NT2/D1 (cell line): Measurements from ENCODE around the gene STX2.
A peak's percentile ranks its signal among the peaks of the same experiment; 100 is the strongest.
"Not testable (repeated sequence)": the region's sequence is repeated elsewhere in the genome, so short reads cannot be mapped to it uniquely, and the experiment has no call there.

Source experiments
- DNase-seq: peaks from one replicate; pipeline ENCODE4 v3.0.0-alpha.2; 2011; ENCODE audit warnings: low read depth, low spot score
- H3K27me3 ChIP-seq: 2 replicates; pipeline ENCODE4 v1.6.0; 2011; ENCODE audit warnings: mild to moderate bottlenecking; ENCODE audit not compliant: insufficient read length, insufficient read depth
- H3K36me3 ChIP-seq: 2 replicates; pipeline ENCODE4 v1.6.1; 2011; ENCODE audit warnings: mild to moderate bottlenecking, low read length, mixed read lengths; ENCODE audit not compliant: insufficient read depth, insufficient read length
- H3K4me1 ChIP-seq: 2 replicates; pipeline ENCODE4 v1.5.1; 2011; ENCODE audit not compliant: insufficient read depth, insufficient read length
- H3K4me3 ChIP-seq: 2 replicates; pipeline ENCODE4 v1.5.1; 2011; ENCODE audit warnings: low read depth; ENCODE audit not compliant: insufficient read length
- H3K9ac ChIP-seq: 2 replicates; pipeline ENCODE4 v1.6.0; 2011; ENCODE audit warnings: low read depth; ENCODE audit not compliant: insufficient read length
- H3K9me3 ChIP-seq: 2 replicates; pipeline ENCODE4 v1.5.1; 2011; ENCODE audit warnings: mild to moderate bottlenecking, low read length; ENCODE audit not compliant: insufficient read depth
- SUZ12 ChIP-seq: IDR thresholded peaks from 2 replicates; pipeline ENCODE4 v1.6.1; 2011; ENCODE audit not compliant: insufficient read length, insufficient read depth; ENCODE audit errors: extremely low read depth
- YY1 ChIP-seq: IDR thresholded peaks from 2 replicates; pipeline ENCODE4 v1.6.1; 2011; ENCODE audit not compliant: insufficient read length, insufficient read depth
- ZNF274 ChIP-seq: IDR thresholded peaks from 2 replicates; pipeline ENCODE4 v1.6.1; 2011; ENCODE audit warnings: mild to moderate bottlenecking, low read depth, low read length

The STX2 gene

DNA sequence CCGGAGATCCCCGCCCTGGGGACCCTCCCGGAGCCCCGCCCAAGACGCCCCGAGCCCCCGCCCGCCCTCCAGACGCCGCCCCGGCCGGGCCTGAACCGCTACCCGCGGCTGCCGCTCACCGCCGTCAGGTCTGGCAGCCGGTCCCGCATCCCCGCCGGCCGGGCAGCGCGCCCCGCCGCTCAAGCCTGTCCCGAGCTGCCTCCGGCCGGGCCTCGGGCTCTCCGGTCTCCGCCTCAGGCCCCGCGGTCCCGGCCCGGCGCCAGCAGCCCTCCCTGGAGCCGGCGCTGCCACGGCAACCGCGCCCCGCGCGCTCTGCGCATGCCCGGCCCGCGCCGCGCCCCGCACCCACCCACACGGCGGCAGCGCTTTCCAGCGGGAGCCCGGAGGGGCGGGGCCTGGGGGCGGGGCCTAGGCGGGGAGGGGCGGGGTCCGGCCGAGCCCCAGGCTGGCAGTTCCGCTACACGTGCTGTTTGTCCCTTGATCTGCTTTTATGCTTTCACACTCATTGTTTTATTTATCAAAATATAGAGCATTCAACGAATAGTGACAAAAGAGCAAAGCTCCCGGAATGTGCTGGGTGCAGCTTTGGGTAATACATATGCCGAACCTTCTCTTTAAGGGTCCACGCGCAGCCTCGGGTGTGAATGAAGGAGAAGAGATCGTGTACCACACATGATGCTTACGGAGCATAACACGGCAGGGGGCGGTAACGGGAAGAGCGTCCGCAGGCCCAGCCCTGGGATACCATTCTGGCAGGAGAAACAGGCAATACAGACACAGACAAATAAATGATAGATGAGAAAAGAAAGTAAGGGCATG is at the start of gene STX2:
STX2 (minus strand) TSS at position 300 of the 819 bp plus-strand sequence; CDS start at position 149, 151 bp downstream.
- Histone ChIP-seq H3K36me3 (peaks cover 14% of the 10 kb centered on the region), H3K9me3 (peaks cover 7% of the 10 kb centered on the region), H3K4me1 (no peaks in the 10 kb centered on the region), H3K27me3 (peaks cover 14% of the 10 kb centered on the region), H3K9ac (peak within 1 kb of the TSS; percentile 81), H3K4me3 (peak within 1 kb of the TSS; percentile 60)
- TF ChIP-seq SUZ12 = no peak
- no peak for TF ChIP-seq YY1
- TF ChIP-seq ZNF274 = no peak
- DNase-seq = peak; percentile 55

DNA sequence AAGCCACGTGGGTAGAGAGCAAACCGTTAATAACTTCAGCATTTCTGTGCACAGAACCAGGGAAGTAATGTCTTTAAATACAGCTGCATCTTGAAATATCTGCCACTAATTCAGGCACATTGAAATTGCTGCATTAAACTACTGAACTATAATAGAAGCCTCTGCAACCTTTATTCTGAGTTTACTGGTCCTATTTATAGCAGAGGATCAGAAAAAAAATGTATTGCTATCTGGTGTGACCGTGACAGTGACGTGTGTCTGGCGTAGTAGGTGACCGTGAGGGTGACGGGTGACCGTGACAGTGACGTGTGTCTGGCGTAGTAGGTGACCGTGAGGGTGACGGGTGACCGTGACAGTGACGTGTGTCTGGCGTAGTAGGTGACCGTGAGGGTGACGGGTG is 48.1 kb upstream of the STX2 start:
- not testable (repeated sequence) for H3K4me3 ChIP-seq, H3K4me1 ChIP-seq, H3K36me3 ChIP-seq, H3K9ac ChIP-seq, H3K9me3 ChIP-seq, H3K27me3 ChIP-seq, DNase-seq

DNA sequence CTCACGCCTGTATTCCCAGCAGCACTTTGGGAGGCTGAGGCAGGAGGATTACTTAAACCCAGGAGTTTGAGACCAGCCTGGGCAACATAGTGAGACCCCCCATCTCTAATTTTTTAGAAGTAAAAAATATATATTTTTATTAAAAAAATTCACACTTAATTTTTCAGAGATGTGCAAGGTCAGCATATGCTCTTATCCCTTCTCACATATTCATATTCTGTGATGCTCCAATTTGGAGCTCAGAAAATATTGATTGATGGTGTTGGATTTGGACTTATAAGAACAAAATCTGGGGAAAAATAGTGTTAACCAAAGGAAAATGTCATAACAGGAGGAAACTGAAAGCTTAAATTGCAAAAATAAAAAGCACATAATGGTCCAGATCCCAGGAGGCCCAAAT is 42.5 kb upstream of the STX2 start:
- Histone ChIP-seq H3K9me3 (no peaks in the 10 kb centered on the region), H3K27me3 (no peaks in the 10 kb centered on the region), H3K4me1 (no peaks in the 10 kb centered on the region), H3K36me3 (peaks cover 9% of the 10 kb centered on the region), H3K4me3 (no peak overlapping the region), H3K9ac (no peak overlapping the region)
- DNase-seq = no peak
- TF ChIP-seq ZNF274 (no peak), SUZ12 (no peak), YY1 (no peak)

DNA sequence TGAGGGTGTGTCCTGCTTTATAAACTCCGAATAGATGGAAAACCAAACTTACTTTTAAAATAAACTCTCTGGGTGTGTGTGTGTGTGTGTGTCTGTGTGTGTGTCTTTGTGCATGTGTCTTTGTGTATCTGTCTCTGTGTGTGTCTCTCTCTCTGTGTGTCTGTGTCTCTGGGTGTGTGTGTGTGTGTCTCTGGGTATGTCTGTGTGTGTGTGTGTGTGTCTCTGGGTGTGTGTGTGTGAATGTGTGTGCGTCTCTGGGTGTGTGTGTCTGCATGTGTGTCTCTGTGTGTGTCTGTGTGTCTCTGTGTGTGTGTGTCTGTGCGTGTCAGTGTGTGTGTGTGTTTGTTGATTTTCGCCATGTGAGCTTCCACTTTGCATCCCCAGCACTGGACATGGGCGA is 42.0 kb upstream of the STX2 start:
- H3K9me3 ChIP-seq = no peaks in the 10 kb centered on the region
- H3K36me3 ChIP-seq = peaks cover 14% of the 10 kb centered on the region
- H3K27me3 ChIP-seq = no peaks in the 10 kb centered on the region
- no peak for DNase-seq
- no peaks in the 10 kb centered on the region for H3K4me1 ChIP-seq
- TF ChIP-seq ZNF274 = no peak
- TF ChIP-seq YY1 = no peak
- no peak for TF ChIP-seq SUZ12
- no peak overlapping the region for H3K9ac ChIP-seq
- no peak overlapping the region for H3K4me3 ChIP-seq

DNA sequence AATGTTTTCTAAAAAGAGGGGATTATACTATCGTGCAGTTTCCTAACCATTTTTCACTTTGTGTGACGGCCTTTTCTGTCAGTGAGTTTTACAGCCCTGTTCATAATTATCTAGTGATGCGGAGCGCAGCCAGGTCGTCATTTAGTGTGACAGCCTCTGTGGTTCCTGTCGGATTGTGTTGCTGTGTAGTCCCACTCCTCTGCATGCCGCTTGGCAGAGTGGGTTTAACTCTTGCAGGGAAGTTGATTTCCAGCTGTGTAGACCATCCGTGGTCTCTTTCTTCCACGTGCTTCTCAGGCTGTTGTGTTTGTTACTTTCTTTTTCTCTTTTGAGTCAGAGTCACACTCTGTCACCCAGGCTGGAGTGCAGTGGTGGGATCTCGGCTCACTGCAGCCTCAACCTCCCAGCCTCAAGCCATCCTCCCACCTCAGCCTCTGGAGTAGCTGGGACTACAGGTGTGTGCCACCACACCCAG is 41.4 kb upstream of the STX2 start:
- H3K27me3 ChIP-seq = no peaks in the 10 kb centered on the region
- H3K4me3 ChIP-seq = no peak overlapping the region
- no peak for DNase-seq
- peaks cover 20% of the 10 kb centered on the region for H3K36me3 ChIP-seq
- TF ChIP-seq ZNF274 = no peak
- TF ChIP-seq SUZ12 = no peak
- TF ChIP-seq YY1 = no peak
- no peaks in the 10 kb centered on the region for H3K9me3 ChIP-seq
- no peaks in the 10 kb centered on the region for H3K4me1 ChIP-seq
- no peak overlapping the region for H3K9ac ChIP-seq

DNA sequence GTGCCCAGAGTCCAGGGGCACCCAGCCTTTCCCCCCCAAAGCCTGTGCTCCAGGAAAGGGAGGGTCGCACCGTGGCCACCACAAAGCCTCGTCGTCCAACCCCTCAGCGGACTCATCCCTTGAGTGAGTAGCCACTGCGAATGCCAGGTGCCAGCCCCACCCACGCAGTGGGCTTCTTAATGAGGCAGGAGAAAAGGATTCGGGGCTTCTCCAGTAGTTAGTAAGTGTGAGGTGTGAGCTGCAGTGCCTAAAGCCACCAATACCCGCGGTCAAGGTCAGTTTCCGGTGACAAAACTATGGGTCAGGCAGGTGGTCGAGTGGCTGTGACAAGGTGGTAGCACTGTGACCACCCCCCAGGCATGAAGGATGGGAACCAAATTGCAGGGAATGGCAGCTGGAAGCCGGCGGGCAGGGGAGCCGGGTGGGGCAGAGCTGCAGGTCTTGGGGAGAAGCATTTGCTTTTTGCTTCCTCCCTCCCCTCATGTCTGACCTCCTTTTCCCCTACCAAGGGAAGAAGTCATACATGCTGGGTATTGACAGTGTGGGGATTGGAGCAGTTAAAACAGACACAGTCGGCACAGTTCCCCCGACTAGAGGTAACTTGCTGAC is 40.8 kb upstream of the STX2 start:
- Histone ChIP-seq H3K9me3 (no peaks in the 10 kb centered on the region), H3K4me3 (no peak overlapping the region), H3K36me3 (peaks cover 25% of the 10 kb centered on the region), H3K4me1 (no peaks in the 10 kb centered on the region), H3K9ac (no peak overlapping the region), H3K27me3 (no peaks in the 10 kb centered on the region)
- no peak for TF ChIP-seq YY1
- no peak for TF ChIP-seq ZNF274
- TF ChIP-seq SUZ12 = no peak
- no peak for DNase-seq

DNA sequence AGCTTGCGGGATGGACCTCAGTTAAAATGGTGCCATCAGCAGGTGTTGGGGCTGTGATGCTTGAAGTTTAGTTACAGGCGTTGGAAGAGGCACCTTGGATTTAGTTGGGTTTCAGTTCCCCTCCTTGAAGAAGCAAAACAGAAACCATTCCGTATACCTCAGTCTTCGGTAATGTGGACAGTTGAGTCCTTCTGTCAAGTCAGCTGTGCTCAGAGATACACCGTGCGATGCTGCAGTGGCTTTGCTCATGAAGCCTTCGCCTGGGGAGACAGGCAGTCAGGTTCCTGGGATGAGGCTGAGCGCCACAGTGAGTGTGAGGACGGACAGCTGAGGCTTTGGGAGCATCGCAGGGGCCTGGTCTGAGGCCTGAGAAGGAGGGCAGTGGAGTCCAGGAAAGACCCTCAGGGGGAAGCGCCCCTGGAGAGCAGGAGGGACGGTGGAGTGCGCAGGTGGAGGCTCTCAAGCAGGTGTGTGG is 40.2 kb upstream of the STX2 start:
- H3K36me3 ChIP-seq = peaks cover 32% of the 10 kb centered on the region
- H3K4me1 ChIP-seq = no peaks in the 10 kb centered on the region
- no peak overlapping the region for H3K9ac ChIP-seq
- H3K4me3 ChIP-seq = no peak overlapping the region
- H3K27me3 ChIP-seq = no peaks in the 10 kb centered on the region
- DNase-seq = no peak
- no peaks in the 10 kb centered on the region for H3K9me3 ChIP-seq
- TF ChIP-seq YY1 (no peak), ZNF274 (no peak), SUZ12 (no peak)
